ENCODE results near the gene RPUSD4. TPM values are rescaled to one million over a fixed set of nuclear protein-coding genes. Genes with fewer than 3 reads are reported as not detected.
"Not testable (repeated sequence)": the region's sequence is repeated elsewhere in the genome, so short reads cannot be mapped to it uniquely, and the experiment has no call there.

The RPUSD4 gene
- total RNA-seq, result 18.0 and 18.9 TPM in 2 replicates

GRCh38 chr11:126211236-126212088 lies at the start of gene RPUSD4, which contains the start of gene FAM118B:
TSS of gene RPUSD4 (minus strand) at chr11:126211650. CDS start at chr11:126211638, 12 bp downstream.
TSS of gene FAM118B (plus strand) at chr11:126211782. CDS start at chr11:126235002, 23,220 bp downstream.
- DNase-seq (ENCODE audit: extremely low read depth, low read depth, low spot score), result no peak

- DNase-seq (ENCODE audit: extremely low read depth, low read depth, low spot score), result no peak
Observed at GRCh38 chr11:126257764-126258163, 46.3 kb upstream of the RPUSD4 start.

GRCh38 chr11:126257144-126257543 lies 45.7 kb upstream of the RPUSD4 start:
- DNase-seq (ENCODE audit: extremely low read depth, low read depth, low spot score), result no peak

GRCh38 chr11:126256216-126256615 lies 44.8 kb upstream of the RPUSD4 start:
- no peak for DNase-seq (ENCODE audit: extremely low read depth, low read depth, low spot score)

- DNase-seq (ENCODE audit: extremely low read depth, low read depth, low spot score), result not testable (repeated sequence)
Observed at GRCh38 chr11:126255507-126255906, 44.1 kb upstream of the RPUSD4 start.

GRCh38 chr11:126254819-126255218 lies 43.4 kb upstream of the RPUSD4 start:
- no peak for DNase-seq (ENCODE audit: extremely low read depth, low read depth, low spot score)

- DNase-seq (ENCODE audit: extremely low read depth, low read depth, low spot score), result no peak
Observed at GRCh38 chr11:126253265-126253664, 41.8 kb upstream of the RPUSD4 start.

- DNase-seq (ENCODE audit: extremely low read depth, low read depth, low spot score), result no peak
Observed at GRCh38 chr11:126246636-126247035, 35.2 kb upstream of the RPUSD4 start.

GRCh38 chr11:126233391-126233790 lies 21.9 kb upstream of the RPUSD4 start:
- no peak for DNase-seq (ENCODE audit: extremely low read depth, low read depth, low spot score)

GRCh38 chr11:126232683-126233082 lies 21.2 kb upstream of the RPUSD4 start:
- no peak for DNase-seq (ENCODE audit: extremely low read depth, low read depth, low spot score)

GRCh38 chr11:126231725-126232459 lies 20.4 kb upstream of the RPUSD4 start:
- peak; percentile 54 for DNase-seq (ENCODE audit: extremely low read depth, low read depth, low spot score)

- DNase-seq (ENCODE audit: extremely low read depth, low read depth, low spot score), result no peak
Observed at GRCh38 chr11:126229858-126230540, 18.5 kb upstream of the RPUSD4 start.

- no peak for DNase-seq (ENCODE audit: extremely low read depth, low read depth, low spot score)
Observed at GRCh38 chr11:126226334-126227084, 15.1 kb upstream of the RPUSD4 start.

GRCh38 chr11:126225295-126225665 lies 13.8 kb upstream of the RPUSD4 start:
- DNase-seq (ENCODE audit: extremely low read depth, low read depth, low spot score), result no peak

- no peak for DNase-seq (ENCODE audit: extremely low read depth, low read depth, low spot score)
Observed at GRCh38 chr11:126224647-126225294, 13.3 kb upstream of the RPUSD4 start.

GRCh38 chr11:126219547-126219946 lies 8.1 kb upstream of the RPUSD4 start:
- no peak for DNase-seq (ENCODE audit: extremely low read depth, low read depth, low spot score)

GRCh38 chr11:126217491-126217890 lies 6.0 kb upstream of the RPUSD4 start:
- DNase-seq (ENCODE audit: extremely low read depth, low read depth, low spot score), result no peak

GRCh38 chr11:126216526-126217305 lies 5.3 kb upstream of the RPUSD4 start:
- no peak for DNase-seq (ENCODE audit: extremely low read depth, low read depth, low spot score)

GRCh38 chr11:126214841-126215240 lies 3.4 kb upstream of the RPUSD4 start:
- no peak for DNase-seq (ENCODE audit: extremely low read depth, low read depth, low spot score)

Data from glomerular endothelial cell (primary cell).